NCI-H1417 treated with DMSO at 0.1 percent for 48 hours (cell line): ENCODE measurements around the gene FYTTD1.

Experiments
- DNase-seq: peaks from one replicate; lab custom pipeline; 2025; lab: John Stamatoyannopoulos, UW

The FYTTD1 gene

GRCh38 chr3:197793247-197793646, 43.6 kb downstream of the FYTTD1 start:
- DNase-seq: no peak

DNA sequence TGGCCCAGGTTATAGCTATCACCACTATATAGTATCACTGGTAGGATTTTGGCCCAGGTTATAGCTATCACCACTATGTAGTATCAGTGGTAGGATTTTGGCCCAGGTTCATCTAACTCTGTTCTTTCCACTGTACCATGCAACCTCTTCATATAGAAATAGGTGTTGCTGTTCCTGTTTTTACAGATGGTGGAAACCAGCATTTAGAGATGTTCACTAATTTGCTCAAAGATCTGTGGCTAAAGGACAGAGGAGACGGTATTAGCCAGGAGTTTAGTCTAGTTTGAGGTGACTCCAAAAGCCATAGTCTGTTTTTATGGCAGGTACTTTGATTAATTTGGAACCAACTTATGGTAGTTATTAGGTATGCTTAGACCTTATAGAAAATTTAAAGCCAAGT, 44.4 kb downstream of the FYTTD1 start:
- DNase-seq: no peak

DNA sequence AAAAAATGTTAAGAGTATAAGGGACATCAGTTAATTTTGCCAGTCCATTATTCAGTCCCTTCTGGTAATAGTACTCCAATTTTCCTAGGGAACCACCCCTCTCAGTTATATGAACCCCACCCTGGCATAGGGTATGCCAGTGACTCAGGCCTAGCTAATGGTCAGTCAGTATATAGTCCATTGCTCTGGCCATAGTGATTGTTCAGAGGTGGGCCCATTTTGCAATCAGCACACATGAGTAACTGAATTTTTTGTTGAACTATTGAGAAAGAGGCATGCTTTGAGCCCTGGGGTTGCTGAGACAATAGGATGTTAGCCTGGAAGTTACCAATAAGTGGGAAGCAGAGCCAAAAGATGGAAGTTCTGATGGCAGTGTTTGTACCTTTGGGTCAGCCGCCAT, 45.5 kb downstream of the FYTTD1 start:
- DNase-seq: no peak

GRCh38 chr3:197796087-197796486, 46.4 kb downstream of the FYTTD1 start:
- no peak for DNase-seq

GRCh38 chr3:197798863-197799262, 49.2 kb downstream of the FYTTD1 start:
- no peak for DNase-seq

GRCh38 chr3:197800379-197800778, 50.7 kb downstream of the FYTTD1 start:
- no peak for DNase-seq

DNA sequence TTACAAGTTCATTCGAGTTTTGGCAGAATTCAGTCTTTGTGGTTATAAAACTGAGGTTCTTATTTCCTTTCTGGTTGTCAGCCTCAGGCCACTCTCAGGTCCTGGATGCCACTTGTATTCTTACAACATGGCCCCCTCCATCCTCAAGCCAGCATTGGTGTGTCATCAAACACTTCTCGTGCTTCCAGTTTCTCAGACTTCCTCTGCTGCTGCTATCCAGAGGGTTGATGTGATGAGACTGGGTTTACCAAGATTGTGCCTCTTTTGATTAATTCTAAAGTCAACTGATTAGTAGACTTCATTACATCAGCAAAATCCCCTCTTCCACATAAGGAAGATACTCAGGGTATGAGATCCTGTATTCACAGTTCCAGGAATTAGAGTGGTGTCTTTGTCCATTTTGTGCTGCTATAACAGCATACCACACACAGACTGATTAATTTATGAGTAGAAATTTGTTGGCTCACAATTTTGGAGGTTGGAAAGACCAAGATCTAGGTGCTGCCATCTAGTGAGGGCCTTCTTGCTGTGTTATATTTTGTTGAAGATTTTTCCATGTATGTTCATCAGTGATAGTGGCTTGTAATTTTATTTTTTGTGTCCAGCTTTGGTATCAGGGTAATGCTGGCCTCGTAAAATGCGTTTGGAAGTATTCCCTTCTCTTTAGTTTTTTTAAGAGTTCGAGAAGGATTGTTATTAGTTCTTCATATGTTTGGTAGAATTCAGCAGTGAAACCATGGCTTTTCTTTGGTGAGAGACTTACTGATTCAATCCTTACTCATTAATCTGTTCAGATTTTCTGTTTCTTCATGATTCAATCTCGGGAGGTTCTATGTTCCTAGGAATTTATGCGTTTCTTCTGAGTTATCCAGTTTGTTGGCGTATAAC, 52.5 kb downstream of the FYTTD1 start:
- no peak for DNase-seq

DNA sequence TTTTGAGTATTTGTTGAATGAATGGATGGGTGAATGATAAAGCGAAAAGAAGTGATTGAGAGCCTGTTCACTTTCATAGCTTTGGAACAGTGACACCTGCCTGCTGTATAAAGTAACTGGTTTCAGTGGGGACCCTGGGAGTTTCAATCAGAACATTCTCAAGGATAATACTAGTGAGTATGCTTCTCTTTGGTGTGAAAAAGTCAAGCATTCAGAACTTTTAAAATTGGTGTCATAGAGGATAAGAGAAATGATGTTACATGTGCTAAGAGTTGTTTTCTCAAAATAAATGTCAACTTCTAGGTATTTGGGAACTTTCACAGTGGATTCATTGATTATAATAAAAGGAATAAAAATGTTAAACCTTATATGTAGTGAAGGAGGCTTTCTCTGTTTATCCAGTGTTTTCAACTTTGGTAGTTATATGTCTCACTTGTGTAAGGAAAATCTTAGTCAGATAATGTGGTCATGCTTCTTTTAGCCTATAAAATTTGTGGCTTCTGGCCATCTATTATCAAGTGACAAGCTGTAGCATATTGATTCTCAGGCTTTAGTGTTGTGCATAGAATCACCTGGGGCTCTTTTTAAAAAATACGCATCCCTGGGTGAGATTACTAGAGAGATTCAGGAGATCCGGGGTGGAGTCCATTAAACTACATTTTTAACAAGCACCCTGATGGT, 53.2 kb downstream of the FYTTD1 start:
- DNase-seq: no peak

- no peak for DNase-seq
These were observed 54.8 kb downstream of the FYTTD1 start for GRCh38 chr3:197804511-197804910.

DNA sequence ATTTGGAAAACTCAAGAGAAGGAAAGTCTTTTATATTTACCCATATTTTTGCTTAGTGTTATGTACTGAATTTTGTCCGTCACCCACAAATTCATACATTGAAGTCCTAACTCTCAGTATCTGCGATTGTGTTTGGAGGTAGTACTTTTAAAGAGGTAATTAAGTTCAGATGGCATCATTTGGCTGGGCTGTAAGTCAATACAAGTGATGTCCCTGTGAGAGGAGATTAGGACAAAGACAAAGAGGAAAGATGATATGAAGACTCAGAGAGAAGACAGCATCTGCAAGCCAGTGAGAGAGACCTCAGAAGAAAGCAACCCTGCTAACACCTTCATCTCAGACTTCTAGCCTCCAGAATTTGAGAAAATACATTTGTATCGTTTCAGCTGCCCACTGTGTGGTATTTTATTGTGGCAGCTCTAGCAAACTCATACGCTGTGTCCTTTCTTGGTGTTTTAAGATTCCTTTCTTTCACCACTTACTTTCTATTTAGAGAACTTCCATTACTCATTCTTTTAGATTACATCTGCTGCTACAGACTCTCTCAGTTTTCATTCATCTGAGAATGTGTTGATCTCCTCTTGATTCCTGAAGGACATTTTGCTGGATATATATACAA, 58.4 kb downstream of the FYTTD1 start:
- DNase-seq: no peak

- no peak for DNase-seq
These were observed 59.8 kb downstream of the FYTTD1 start for GRCh38 chr3:197809356-197810020.

DNA sequence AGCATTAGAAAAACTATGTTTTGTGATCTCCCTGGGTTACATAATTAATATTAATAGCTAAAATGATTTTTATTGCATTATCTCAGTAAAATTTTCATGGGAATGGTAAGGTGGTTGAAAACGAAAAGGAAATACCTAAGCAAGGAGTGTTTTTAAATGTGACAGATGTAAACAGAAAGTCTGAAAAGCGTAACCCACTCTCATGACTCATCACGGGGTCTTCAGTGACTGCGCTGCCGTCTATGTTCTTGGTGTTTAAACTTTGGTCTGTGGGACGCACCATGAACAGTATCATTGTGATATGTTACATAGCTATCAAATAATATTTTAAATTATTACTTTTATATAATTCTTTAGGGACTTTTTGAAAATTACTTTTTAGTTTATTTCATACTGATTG, 61.2 kb downstream of the FYTTD1 start:
- no peak for DNase-seq

DNA sequence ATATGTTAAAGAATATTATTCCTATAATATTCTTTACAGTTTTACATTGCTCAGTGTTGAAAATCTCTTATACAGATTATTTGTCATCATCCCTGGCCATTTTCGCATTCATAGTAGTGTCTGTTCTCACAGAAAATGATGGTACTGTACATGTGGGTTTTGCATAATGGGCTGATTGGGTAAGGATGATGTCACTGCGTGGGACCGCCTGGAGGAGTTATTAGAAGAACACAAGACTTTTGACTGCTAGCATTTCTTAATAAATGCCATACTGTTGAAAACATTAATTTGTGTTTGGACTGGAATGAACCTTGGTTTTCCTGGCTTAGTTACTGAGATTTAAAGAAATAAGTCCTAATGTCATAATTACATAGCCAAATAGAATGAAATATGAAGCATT, 61.7 kb downstream of the FYTTD1 start:
- no peak for DNase-seq

GRCh38 chr3:197814372-197814771, 64.7 kb downstream of the FYTTD1 start:
- no peak for DNase-seq

DNA sequence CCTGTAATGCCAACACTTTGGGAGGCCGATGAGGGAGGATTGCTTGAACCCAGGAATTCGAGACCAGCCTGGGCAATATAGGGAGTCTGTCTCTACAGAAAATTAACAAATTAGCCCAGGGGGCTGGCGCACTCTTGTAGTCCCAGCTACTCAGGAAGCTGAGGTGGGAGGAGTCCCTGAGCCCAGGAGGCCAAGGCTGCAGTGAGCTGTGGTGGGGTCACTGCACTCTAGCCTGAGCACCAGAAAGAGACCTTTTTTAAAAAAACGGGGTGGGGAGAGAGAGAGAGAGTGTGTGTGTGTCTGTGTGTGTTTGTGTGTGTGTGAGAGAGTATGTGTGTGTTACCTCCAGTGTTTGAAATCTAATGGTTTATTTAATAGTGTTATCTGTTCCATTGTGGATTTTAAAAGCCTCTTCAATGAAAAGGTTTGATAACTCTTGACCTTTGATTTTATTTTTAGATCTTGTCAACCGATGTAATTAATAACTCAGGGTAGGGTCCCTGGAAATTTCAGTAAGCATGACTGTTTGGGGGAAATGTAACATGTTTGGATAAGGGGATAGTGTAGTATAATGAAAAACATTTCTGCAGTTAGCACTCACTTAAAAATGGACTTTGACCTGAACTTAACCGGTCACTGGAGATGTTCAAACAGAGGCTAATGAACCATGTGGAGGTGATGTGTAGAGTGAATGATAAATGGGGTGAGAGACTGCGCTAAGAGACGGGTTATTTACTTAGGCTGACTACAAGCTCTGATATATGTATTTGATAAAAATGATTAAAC, 71.1 kb downstream of the FYTTD1 start:
- no peak for DNase-seq

DNA sequence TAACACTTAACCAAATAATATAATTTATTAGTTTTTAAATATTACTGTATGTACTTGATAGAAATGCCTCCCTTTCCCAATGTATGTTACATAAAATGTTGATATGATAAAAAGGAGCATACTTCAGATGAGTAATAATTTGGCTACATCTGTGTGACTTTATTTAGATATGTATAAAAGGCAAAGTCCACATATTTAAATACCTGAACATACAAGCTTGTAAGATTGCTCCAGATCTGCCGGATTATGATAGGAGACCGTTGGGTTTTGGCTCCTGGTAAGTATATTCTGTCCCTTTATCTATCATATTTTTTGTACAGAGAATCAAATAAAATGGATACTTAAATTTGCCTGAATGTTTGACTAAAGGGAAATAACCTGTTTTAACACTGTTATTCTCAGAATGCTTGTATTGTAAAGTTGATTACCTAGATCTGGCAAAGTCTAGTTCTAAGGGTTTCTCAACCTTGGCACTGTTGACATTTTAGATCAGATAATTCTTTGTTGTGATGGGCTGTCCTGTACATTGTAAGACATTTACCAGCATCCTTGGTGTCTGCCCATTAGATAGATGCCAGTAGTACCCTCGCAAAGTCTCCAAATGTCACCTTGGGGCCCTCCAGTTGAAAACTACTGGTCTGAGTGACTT, 79.8 kb downstream of the FYTTD1 start:
- no peak for DNase-seq

- DNase-seq: no peak
These were observed 80.8 kb downstream of the FYTTD1 start for GRCh38 chr3:197830308-197830966.

GRCh38 chr3:197830967-197831313, 81.3 kb downstream of the FYTTD1 start:
- no peak for DNase-seq

- DNase-seq: no peak
These were observed 84.4 kb downstream of the FYTTD1 start for GRCh38 chr3:197833930-197834715.

- no peak for DNase-seq
These were observed 85.8 kb downstream of the FYTTD1 start for GRCh38 chr3:197835509-197835908.
